PFSK-1 (cell line): ENCODE measurements around the gene AJM1.

Source experiments
- FOXP2 ChIP-seq: optimal IDR thresholded peaks from 2 replicates; pipeline ENCODE3; 2011; ENCODE audit warnings: borderline replicate concordance, control low read depth, inconsistent platforms; ENCODE audit not compliant: insufficient read depth; ENCODE audit errors: extremely low read length, extremely low read depth
- POLR2AphosphoS5 ChIP-seq: IDR thresholded peaks from 2 replicates; pipeline ENCODE4 v1.6.1; 2012; ENCODE audit warnings: low read depth, mild to moderate bottlenecking, control low read depth, low read length, moderate library complexity
- SIN3A ChIP-seq: IDR thresholded peaks from 2 replicates; pipeline ENCODE4 v1.6.1; 2012; ENCODE audit warnings: mild to moderate bottlenecking, low read length, moderate library complexity, borderline replicate concordance; ENCODE audit not compliant: insufficient read depth
- TAF1 ChIP-seq: IDR thresholded peaks from 2 replicates; pipeline ENCODE4 v1.6.1; 2012; ENCODE audit warnings: low read length, control low read depth, borderline replicate concordance; ENCODE audit not compliant: insufficient read depth
- TF ChIP-seq, protein P1 (sequence below), 2 experiments: IDR thresholded peaks; 2 replicates each; pipeline versions ENCODE4 v1.6.1 to v1.8.0; 2011 to 2012; ENCODE audit warnings: low read depth in 2 of 2, low read length in 2 of 2, control low read depth in 1 of 2, inconsistent platforms in 1 of 2, mild to moderate bottlenecking in 1 of 2, moderate library complexity in 1 of 2; ENCODE audit not compliant: insufficient read depth in 1 of 2

AJM1 gene

GRCh38 chr9:136854842-136855460, 12.7 kb downstream of the AJM1 start:
- TF ChIP-seq, protein P1, sequence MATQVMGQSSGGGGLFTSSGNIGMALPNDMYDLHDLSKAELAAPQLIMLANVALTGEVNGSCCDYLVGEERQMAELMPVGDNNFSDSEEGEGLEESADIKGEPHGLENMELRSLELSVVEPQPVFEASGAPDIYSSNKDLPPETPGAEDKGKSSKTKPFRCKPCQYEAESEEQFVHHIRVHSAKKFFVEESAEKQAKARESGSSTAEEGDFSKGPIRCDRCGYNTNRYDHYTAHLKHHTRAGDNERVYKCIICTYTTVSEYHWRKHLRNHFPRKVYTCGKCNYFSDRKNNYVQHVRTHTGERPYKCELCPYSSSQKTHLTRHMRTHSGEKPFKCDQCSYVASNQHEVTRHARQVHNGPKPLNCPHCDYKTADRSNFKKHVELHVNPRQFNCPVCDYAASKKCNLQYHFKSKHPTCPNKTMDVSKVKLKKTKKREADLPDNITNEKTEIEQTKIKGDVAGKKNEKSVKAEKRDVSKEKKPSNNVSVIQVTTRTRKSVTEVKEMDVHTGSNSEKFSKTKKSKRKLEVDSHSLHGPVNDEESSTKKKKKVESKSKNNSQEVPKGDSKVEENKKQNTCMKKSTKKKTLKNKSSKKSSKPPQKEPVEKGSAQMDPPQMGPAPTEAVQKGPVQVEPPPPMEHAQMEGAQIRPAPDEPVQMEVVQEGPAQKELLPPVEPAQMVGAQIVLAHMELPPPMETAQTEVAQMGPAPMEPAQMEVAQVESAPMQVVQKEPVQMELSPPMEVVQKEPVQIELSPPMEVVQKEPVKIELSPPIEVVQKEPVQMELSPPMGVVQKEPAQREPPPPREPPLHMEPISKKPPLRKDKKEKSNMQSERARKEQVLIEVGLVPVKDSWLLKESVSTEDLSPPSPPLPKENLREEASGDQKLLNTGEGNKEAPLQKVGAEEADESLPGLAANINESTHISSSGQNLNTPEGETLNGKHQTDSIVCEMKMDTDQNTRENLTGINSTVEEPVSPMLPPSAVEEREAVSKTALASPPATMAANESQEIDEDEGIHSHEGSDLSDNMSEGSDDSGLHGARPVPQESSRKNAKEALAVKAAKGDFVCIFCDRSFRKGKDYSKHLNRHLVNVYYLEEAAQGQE (IDR thresholded peaks at IDR 0.05; ENCODE audit: insufficient read depth in 1 of 2, low read depth in 2 of 2, low read length in 2 of 2), result no peak
- no peak for TF ChIP-seq TAF1
- no peak for TF ChIP-seq FOXP2
- no peak for TF ChIP-seq SIN3A
- TF ChIP-seq POLR2AphosphoS5, result no peak

- TF ChIP-seq POLR2AphosphoS5, result no peak
- no peak for TF ChIP-seq SIN3A
- no peak for TF ChIP-seq FOXP2
- no peak for TF ChIP-seq TAF1
- TF ChIP-seq, protein P1 (IDR thresholded peaks at IDR 0.05; ENCODE audit: insufficient read depth in 1 of 2, low read depth in 2 of 2, low read length in 2 of 2), result no peak
Observed at GRCh38 chr9:136855461-136856078, 13.3 kb downstream of the AJM1 start.

- no peak for TF ChIP-seq FOXP2
Observed at GRCh38 chr9:136856079-136856476, 13.8 kb downstream of the AJM1 start.

DNA sequence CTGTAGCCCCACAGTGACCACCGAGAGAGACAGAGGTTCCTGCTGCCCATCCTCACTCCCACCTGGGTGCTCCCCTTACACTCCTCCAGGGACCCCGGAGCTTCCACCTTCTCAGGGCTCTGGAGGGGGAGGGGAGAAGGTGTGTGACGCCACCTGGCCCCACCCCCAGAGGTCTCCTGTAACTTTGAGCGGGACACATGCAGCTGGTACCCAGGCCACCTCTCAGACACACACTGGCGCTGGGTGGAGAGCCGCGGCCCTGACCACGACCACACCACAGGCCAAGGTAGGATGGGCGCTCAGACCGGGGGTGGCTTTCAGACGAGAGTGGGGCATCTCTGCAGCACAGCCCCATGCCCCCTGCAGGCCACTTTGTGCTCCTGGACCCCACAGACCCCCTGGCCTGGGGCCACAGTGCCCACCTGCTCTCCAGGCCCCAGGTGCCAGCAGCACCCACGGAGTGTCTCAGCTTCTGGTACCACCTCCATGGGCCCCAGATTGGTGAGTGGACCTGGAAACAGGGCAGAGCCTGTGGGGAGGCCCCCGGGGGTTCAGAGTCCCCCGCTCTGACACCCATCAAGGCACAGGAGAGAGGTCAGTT, 14.4 kb downstream of the AJM1 start:
- TF ChIP-seq SIN3A (no peak), FOXP2 (no peak), POLR2AphosphoS5 (no peak), TAF1 (no peak)
- TF ChIP-seq, protein P1 (IDR thresholded peaks at IDR 0.05; ENCODE audit: insufficient read depth in 1 of 2, low read depth in 2 of 2, low read length in 2 of 2), result no peak

- TF ChIP-seq TAF1 (no peak), FOXP2 (no peak), POLR2AphosphoS5 (no peak), SIN3A (no peak)
- TF ChIP-seq, protein P1 (IDR thresholded peaks at IDR 0.05; ENCODE audit: insufficient read depth in 1 of 2, low read depth in 2 of 2, low read length in 2 of 2), result no peak
Observed at GRCh38 chr9:136857166-136857565, 14.9 kb downstream of the AJM1 start.
